HCT116 (cell line): Measurements from ENCODE around the gene PRKCA. TPM values are rescaled to one million over a fixed set of nuclear protein-coding genes. Genes with fewer than 3 reads are reported as not detected.

Experiments used
- ATAC-seq: fragments of 200-7000 bp; cut with Tn5 transposase; 2 replicates; pipeline ENCODE4 v1.9.1; 2020; ENCODE audit warnings: mild to moderate bottlenecking, moderate library complexity
- BruUV-seq: library from RNA; stranded (reverse); fragments of 400-500 nt; replicated peaks from 2 replicates; lab custom pipeline; 2021; lab: Mats Ljungman, UMichigan
- CTCF ChIA-PET: fragments of 300-600 bp; sonication (Branson Sonifier 250); formaldehyde crosslinking; loops from one replicate; lab custom pipeline; 2021; ENCODE audit warnings: antibody characterized with exemption; lab: Charles Lee
- POLR2A ChIA-PET: fragments of 300-600, 350-600 bp; sonication (Branson Sonifier 250); formaldehyde crosslinking; loops from one replicate; lab custom pipeline; 2021; ENCODE audit warnings: antibody characterized with exemption; lab: Charles Lee
- RAD21 ChIA-PET, 2 experiments: fragments of 300-600 bp; sonication (Branson Sonifier 250); formaldehyde crosslinking; loops; one replicate each; lab custom pipeline; 2023; ENCODE audit warnings: low total read pairs in 2 of 2; ENCODE audit not compliant: uncharacterized antibody in 2 of 2, unreplicated experiment in 2 of 2, low non-redundant PET in 1 of 2; lab: Charles Lee
- DNase-seq: peaks from one replicate; pipeline ENCODE4 v3.0.0-alpha.2; 2010; ENCODE audit warnings: low read depth, low spot score
- H2AFZ ChIP-seq: fragments of 200-600 bp; shearing (Covaris generic), sonication (generic); 2 replicates; pipeline ENCODE4 v1.6.1; 2017; ENCODE audit warnings: low read depth, mixed run types, mixed read lengths, antibody characterized with exemption, low read length; ENCODE audit not compliant: poor library complexity, severe bottlenecking
- H3K27ac ChIP-seq: 2 replicates; pipeline ENCODE4 v1.5.1; 2012; ENCODE audit warnings: low read depth, low read length
- H3K27me3 ChIP-seq: fragments of 200-600 bp; sonication (generic); 2 replicates; pipeline ENCODE4 v1.6.1; 2016; ENCODE audit warnings: mixed run types, low read length, mixed read lengths; ENCODE audit not compliant: insufficient read depth
- H3K36me3 ChIP-seq, 2 experiments: fragments of 200-500 bp in 1 of 2; fragments of 200-600 bp in 1 of 2; sonication (Bioruptor generic) in 1 of 2; sonication (generic) in 1 of 2; 2 replicates each; pipeline versions ENCODE4 v1.5.1 to v1.6.1; 2014 to 2016; ENCODE audit warnings: low read length in 2 of 2, inconsistent platforms in 1 of 2, mixed read lengths in 1 of 2, mixed run types in 1 of 2; ENCODE audit not compliant: insufficient read depth in 2 of 2, control insufficient read depth in 1 of 2
- H3K4me1 ChIP-seq, 2 experiments: fragments of 200-600 bp in 1 of 2; sonication (generic) in 1 of 2; 2 replicates each; pipeline versions ENCODE4 v1.5.1 to v1.6.1; 2012 to 2017; ENCODE audit warnings: low read length in 2 of 2, inconsistent platforms in 1 of 2, mild to moderate bottlenecking in 1 of 2, mixed read lengths in 1 of 2, mixed run types in 1 of 2, moderate library complexity in 1 of 2; ENCODE audit not compliant: insufficient read depth in 2 of 2, control insufficient read depth in 1 of 2
- H3K4me2 ChIP-seq: fragments of 200-600 bp; sonication (generic); 2 replicates; pipeline ENCODE4 v1.6.1; 2017; ENCODE audit warnings: mixed run types, low read length, mixed read lengths
- H3K4me3 ChIP-seq, 2 experiments: fragments of 200-600 bp in 1 of 2; sonication (generic) in 1 of 2; replicated peaks in 1 of 2; 2 replicates each; pipeline ENCODE4 v1.5.1; 2011 to 2016; ENCODE audit warnings: low read length in 2 of 2, control low read depth in 1 of 2, low read depth in 1 of 2, mild to moderate bottlenecking in 1 of 2, mixed read lengths in 1 of 2, mixed run types in 1 of 2
- H3K79me2 ChIP-seq: fragments of 200-600 bp; sonication (generic); 2 replicates; pipeline ENCODE4 v1.6.1; 2017; ENCODE audit warnings: mild to moderate bottlenecking, mixed run types, low read length, moderate library complexity, mixed read lengths; ENCODE audit not compliant: insufficient read depth
- H3K9ac ChIP-seq: fragments of 200-600 bp; sonication (generic); 2 replicates; pipeline ENCODE4 v1.6.1; 2016; ENCODE audit warnings: low read length, mixed read lengths
- H3K9me2 ChIP-seq: fragments of 200-600 bp; sonication (generic), shearing (Covaris generic); 2 replicates; pipeline ENCODE4 v1.6.1; 2017; ENCODE audit warnings: mixed run types, mild to moderate bottlenecking, moderate library complexity; ENCODE audit not compliant: insufficient read depth
- H3K9me3 ChIP-seq, 2 experiments: fragments of 200-500 bp in 1 of 2; fragments of 200-600 bp in 1 of 2; sonication (Bioruptor generic) in 1 of 2; sonication (generic) in 1 of 2; 2 replicates each; pipeline ENCODE4 v1.6.1; 2014 to 2017; ENCODE audit warnings: low read length in 2 of 2, mixed read lengths in 2 of 2, inconsistent platforms in 1 of 2, low read depth in 1 of 2, mild to moderate bottlenecking in 1 of 2, mixed run types in 1 of 2, moderate library complexity in 1 of 2; ENCODE audit not compliant: control insufficient read depth in 1 of 2, insufficient read depth in 1 of 2
- H4K20me1 ChIP-seq: fragments of 200-600 bp; sonication (generic), shearing (Covaris generic); 2 replicates; pipeline ENCODE4 v1.6.1; 2017; ENCODE audit warnings: mixed run types, mild to moderate bottlenecking, moderate library complexity; ENCODE audit not compliant: insufficient read depth
- FOSL1 ChIP-seq: IDR thresholded peaks from 2 replicates; pipeline ENCODE4 v1.6.1; 2012; ENCODE audit warnings: low read depth
- JUND ChIP-seq: IDR thresholded peaks from 2 replicates; pipeline ENCODE4 v1.6.1; 2012
- REST ChIP-seq: IDR thresholded peaks from 2 replicates; pipeline ENCODE4 v1.6.1; 2012; ENCODE audit warnings: low read depth
- SP1 ChIP-seq: IDR thresholded peaks from 2 replicates; pipeline ENCODE4 v1.6.1; 2012; ENCODE audit warnings: low read depth
- SRF ChIP-seq: IDR thresholded peaks from 2 replicates; pipeline ENCODE4 v1.6.1; 2012; ENCODE audit warnings: low read depth
- TCF7L2 ChIP-seq: IDR thresholded peaks from 2 replicates; pipeline ENCODE4 v1.7.0; 2011; ENCODE audit warnings: borderline replicate concordance, inconsistent platforms; ENCODE audit not compliant: insufficient read depth, insufficient read length; ENCODE audit errors: extremely low read depth
- intact Hi-C: fragments of 100-400 bp; cut with micrococcal nuclease; formaldehyde crosslinking; loops from 2 replicates; pipeline ENCODE4 v1.10.0; 2022
- total RNA-seq: library from RNA; stranded (reverse); gene quantifications from one replicate; pipeline ENCODE4 v1.2.1, GENCODE V29; 2021; ENCODE audit not compliant: unreplicated experiment

Gene PRKCA
- total RNA-seq, 1 experiment from 2014 or later: 18.8 TPM

GRCh38 chr17:66652840-66653507, 350.6 kb downstream of the PRKCA start:
- Histone ChIP-seq H3K4me2 (peak overlapping the region; percentile 15; the same call in 1 of the 2 replicates), H3K9me3 (no peaks in the 10 kb centered on the region), H4K20me1 (no peaks in the 10 kb centered on the region), H2AFZ (no peak overlapping the region), H3K9ac (no peak overlapping the region), H3K4me3 (no peak overlapping the region), H3K9me2 (no peaks in the 10 kb centered on the region), H3K27ac (no peak overlapping the region), H3K79me2 (no peaks in the 10 kb centered on the region), H3K36me3 (no peaks in the 10 kb centered on the region), H3K4me1 (peaks cover 11 to 25% of the 10 kb centered on the region in 2 experiments), H3K27me3 (no peaks in the 10 kb centered on the region)
- BruUV-seq: no TSS peak
- ChIA-PET POLR2A (no interaction called here), CTCF (interaction anchor here (1.0 kb wide), 1 partner anchor 24 kb away, joined by 3 read pairs; no protein-coding TSS in a partner anchor), RAD21 (no interaction called here)
- TF ChIP-seq REST: no peak
- no peak for TF ChIP-seq SP1
- no peak for TF ChIP-seq TCF7L2
- TF ChIP-seq SRF: no peak
- TF ChIP-seq JUND: peak; percentile 29
- peak; percentile 7; the same call in 1 of the 2 replicates for TF ChIP-seq FOSL1
- DNase-seq: no peak
- intact Hi-C loops: no loop called here
- no peak for ATAC-seq
